ENCODE data around the gene SINHCAF.

GRCh38 chr12:31368666-31369361, 42.9 kb upstream of the SINHCAF start:
- no peak for TF ChIP-seq EZH2 (optimal IDR thresholded peaks at IDR 0.05; ENCODE audit: low read depth, low read length)
- TF ChIP-seq, protein P1, sequence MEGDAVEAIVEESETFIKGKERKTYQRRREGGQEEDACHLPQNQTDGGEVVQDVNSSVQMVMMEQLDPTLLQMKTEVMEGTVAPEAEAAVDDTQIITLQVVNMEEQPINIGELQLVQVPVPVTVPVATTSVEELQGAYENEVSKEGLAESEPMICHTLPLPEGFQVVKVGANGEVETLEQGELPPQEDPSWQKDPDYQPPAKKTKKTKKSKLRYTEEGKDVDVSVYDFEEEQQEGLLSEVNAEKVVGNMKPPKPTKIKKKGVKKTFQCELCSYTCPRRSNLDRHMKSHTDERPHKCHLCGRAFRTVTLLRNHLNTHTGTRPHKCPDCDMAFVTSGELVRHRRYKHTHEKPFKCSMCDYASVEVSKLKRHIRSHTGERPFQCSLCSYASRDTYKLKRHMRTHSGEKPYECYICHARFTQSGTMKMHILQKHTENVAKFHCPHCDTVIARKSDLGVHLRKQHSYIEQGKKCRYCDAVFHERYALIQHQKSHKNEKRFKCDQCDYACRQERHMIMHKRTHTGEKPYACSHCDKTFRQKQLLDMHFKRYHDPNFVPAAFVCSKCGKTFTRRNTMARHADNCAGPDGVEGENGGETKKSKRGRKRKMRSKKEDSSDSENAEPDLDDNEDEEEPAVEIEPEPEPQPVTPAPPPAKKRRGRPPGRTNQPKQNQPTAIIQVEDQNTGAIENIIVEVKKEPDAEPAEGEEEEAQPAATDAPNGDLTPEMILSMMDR (IDR thresholded peaks at IDR 0.05; ENCODE audit: low read length), result no peak
